H1 (cell line): Measurements from ENCODE around the gene FGFR2. TPM values are rescaled to one million over a fixed set of nuclear protein-coding genes. Genes with fewer than 3 reads are reported as not detected.

ENCODE experiments used
- SP4 ChIP-seq: IDR thresholded peaks from 2 replicates; pipeline ENCODE4 v1.6.1; 2012; ENCODE audit warnings: low read length, inconsistent platforms
- polyA plus RNA-seq, 7 experiments: library from polyadenylated mRNA; depleted of rRNA in 3 of 7; stranded (reverse) in 5 of 7; unstranded in 2 of 7; fragments of >200 nt in 5 of 7; fragments of 200-250 nt in 2 of 7; gene quantifications; 1 replicate in 5 of 7; 2 replicates in 1 of 7; 4 replicates in 1 of 7; pipeline versions ENCODE4 v1.2.1 to v1.2.3, GENCODE V29; 2011 to 2013; ENCODE audit warnings: missing spikeins in 2 of 7, mixed read lengths in 2 of 7
- total RNA-seq: library from RNA; stranded (reverse); fragmentation: NEBNext Ultra II Directional; extraction: Animal tissue kit (Norgen Biotek cat#: 25700); gene quantifications from 2 replicates; pipeline ENCODE4 v1.2.1, GENCODE V29; 2021
- TF ChIP-seq, protein P1 (sequence below): IDR thresholded peaks from 2 replicates; pipeline ENCODE4 v1.6.1; 2012; ENCODE audit warnings: inconsistent platforms

Gene FGFR2
- total and polyA plus RNA-seq, 2 of the 8 experiments (the other 6 are each of a cell fraction or from before 2014, with no cell fraction given) = 50.2 to 81.2 TPM

DNA sequence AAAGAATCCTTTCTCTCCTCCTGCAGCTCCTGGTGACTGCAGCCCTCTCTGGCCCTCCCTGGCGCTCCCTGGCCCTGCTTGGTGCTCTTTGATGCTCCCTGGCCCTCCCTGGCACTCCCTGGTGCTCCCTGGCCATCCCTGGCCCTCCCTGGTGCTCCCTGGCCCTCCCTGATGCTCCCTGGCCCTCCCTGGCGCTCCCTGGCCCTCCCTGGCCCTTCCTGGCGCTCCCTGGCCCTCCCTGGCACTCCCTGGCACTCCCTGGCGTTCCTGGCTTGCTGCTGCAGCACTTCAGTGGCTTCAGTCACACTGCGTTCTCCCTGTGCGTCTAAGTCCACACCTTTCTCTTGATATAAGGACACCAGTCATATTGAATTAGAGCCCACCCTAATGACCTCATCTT, 15.2 kb upstream of the FGFR2 start (continued):
- TF ChIP-seq, protein P1, sequence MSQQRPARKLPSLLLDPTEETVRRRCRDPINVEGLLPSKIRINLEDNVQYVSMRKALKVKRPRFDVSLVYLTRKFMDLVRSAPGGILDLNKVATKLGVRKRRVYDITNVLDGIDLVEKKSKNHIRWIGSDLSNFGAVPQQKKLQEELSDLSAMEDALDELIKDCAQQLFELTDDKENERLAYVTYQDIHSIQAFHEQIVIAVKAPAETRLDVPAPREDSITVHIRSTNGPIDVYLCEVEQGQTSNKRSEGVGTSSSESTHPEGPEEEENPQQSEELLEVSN = no peak
- no peak for TF ChIP-seq SP4
